NK-92 (cell line): ENCODE measurements around the gene CLK1.

ENCODE experiments used
- DNase-seq: peaks from one replicate; lab custom pipeline; 2025; ENCODE audit not compliant: unreplicated experiment; lab: John Stamatoyannopoulos, UW

The CLK1 gene

DNA sequence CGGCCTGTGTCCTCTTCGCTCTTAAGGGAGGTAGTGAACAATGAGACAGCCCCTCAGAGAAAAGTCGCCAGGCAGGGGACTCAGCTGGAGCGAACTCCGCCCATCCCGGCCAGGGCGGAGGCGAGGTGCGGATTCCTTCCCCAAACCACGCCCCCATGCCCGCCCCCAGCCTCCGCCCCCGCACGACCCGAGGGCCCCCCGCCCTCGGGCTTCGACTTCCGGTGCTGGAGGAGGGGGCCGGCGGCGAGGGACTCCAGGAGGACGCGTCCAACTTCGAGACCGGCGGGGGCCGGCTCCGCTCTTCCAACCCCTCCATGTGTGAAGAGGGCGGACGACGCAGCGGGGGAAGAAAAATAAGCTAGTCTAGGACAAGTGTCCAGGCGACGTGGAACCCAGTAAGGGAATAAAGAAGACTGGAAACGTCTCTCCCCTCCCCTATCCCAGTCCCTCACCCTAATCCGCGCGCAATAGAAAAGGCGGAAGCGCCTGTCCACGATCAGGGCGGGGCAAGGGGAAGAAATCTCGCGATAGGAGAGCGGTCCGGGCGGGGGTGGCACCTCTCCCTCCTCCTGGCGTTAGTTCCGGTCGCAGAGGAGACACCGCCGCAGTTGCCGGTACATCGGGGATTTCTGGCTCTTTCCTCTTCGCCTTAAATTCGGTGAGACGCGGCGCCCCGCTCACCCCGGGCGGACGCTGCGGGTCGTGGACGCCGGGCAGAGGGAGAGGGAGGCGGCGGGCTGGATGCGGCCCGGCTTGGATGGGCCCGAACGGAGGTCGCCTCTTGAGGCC, 52.9 kb downstream of the CLK1 start, which contains the start of gene BZW1:
BZW1 (plus strand) TSS at position 578 of the 789 bp plus-strand sequence. CDS start 1,308 bp downstream, outside the sequence.
- DNase-seq, result peak; percentile 66

DNA sequence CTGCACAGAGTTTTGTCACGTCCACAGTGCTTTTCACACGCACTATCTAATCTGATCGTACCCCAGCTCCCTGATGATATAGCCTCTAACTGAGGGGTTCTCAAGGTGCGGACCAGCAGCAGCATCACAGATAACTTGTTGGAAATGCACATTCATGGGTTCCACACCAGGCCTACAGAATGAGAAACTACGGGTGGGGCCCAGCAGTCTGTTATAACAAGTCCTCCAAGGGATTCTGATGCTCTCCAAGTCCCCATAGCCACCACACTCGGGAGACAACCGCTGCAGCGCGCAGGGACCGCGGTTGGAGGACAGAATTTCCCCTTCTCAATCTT, 53.5 kb downstream of the CLK1 start:
- DNase-seq, result no peak

DNA sequence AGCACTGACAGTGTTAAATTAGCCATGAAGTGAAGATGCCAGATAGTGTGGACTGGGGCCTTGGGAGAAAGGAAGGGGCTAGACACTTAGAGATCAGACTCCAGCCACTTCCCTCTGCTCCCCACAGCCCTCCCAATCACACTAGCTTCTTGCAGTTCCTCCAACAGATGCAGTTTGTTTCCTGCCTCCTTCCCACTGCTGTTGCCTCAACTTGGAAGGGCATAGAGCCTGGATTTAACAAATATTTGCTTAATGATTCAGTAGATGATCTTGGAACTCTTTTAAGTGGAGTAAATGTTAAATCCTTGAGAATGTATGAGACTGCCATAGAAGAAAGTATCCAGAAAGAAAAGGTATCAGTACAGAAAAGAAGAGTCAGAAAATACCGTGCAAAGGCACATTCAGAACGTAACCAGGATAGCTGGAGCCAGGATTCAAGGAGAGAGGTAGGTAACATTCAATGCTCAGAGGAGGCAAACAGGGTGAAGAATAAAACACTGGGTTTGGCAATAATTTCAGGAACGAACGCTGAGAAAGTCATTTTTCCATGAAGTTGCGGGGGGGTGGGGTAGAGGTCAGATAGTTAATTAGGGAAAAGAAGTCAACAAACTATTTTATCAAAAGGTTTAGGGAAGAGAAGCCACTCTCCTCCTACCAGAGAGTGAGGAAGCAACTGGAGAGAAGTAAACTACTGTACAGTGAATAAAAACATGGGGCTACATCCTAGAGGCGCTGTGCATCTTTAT, 54.0 kb downstream of the CLK1 start:
- no peak for DNase-seq

DNA sequence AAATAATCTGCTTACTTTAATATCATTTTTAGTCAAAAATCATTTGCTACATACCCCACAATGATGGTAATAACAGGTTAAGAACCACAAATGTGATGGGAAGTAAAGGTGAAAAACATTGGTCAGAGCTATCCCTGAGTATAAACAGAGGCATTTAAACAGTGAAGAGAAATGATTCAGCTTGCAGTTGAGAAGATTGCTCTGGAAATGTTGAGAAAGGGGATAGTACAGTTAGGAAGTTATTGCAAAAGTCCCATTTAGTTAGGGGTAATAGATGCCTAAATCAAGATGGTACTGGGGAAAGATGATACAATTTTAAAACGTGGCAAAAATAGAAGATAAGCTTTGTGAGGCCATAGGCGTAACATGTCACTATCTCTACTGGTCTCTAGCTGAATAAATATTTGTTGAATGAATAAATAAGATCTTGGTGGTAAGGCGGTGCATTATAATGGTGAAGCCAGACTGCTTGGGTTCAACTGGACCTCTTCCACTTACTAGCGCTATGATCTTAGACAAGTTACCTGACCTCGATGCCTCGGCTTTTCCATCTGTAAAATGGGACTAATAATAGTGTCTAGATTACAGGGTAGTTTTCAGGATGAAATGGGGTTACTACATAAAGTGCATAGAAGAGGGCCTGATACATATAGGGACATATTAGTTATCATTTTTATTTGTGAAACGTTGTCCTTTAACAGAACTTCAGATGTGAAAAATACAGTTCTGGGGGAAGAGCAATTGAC, 54.8 kb downstream of the CLK1 start:
- no peak for DNase-seq
